ENCODE measurements around the gene ABHD12. TPM values are rescaled to one million over a fixed set of nuclear protein-coding genes. Genes with fewer than 3 reads are reported as not detected.
A peak's percentile ranks its signal among the peaks of the same experiment; 100 is the strongest.

The ABHD12 gene
- total RNA-seq, 1 donor from 2014 or later, result 49.7 TPM

DNA sequence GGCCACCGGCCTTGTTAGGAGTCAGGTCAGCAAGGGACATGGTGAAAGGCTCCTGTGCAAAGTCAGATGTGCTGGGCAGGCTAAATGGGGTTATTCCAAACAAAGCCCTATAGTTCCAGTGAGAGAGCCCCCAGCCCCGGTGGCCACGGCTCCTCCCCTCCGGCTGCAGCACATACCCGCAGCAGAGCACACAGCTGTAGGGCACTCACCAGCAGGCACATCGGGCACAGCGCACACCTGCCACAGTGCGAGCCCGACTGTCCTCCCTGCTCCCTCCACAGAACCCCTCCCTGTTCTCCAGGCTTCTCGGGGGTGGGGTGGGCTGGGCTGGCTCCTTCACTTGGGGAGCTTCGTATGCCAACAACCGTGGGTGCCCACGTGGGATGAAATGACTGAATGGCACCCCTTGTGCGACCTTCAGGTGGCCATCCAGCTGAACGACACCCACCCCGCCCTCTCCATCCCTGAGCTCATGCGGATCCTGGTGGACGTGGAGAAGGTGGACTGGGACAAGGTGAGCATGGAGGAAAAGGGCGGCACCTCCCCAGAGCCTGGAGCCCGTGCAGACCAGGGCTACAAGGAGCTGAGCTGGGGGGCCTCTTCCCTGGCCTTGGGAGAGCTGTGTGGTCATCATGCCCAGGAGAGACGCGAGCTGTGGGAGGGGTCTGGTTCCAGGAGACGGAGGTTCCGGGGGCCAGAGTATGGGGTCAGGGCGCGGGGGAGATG lies 111.8 kb downstream of the ABHD12 start:
- peaks cover 99% of the 10 kb centered on the region for H3K36me3 ChIP-seq
- no peaks in the 10 kb centered on the region for H3K27me3 ChIP-seq (ENCODE audit: low read depth)
- H3K4me1 ChIP-seq, result no peaks in the 10 kb centered on the region
- TF ChIP-seq, protein P1, sequence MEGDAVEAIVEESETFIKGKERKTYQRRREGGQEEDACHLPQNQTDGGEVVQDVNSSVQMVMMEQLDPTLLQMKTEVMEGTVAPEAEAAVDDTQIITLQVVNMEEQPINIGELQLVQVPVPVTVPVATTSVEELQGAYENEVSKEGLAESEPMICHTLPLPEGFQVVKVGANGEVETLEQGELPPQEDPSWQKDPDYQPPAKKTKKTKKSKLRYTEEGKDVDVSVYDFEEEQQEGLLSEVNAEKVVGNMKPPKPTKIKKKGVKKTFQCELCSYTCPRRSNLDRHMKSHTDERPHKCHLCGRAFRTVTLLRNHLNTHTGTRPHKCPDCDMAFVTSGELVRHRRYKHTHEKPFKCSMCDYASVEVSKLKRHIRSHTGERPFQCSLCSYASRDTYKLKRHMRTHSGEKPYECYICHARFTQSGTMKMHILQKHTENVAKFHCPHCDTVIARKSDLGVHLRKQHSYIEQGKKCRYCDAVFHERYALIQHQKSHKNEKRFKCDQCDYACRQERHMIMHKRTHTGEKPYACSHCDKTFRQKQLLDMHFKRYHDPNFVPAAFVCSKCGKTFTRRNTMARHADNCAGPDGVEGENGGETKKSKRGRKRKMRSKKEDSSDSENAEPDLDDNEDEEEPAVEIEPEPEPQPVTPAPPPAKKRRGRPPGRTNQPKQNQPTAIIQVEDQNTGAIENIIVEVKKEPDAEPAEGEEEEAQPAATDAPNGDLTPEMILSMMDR (IDR thresholded peaks at IDR 0.05), result no peak
- H3K9me3 ChIP-seq, result no peaks in the 10 kb centered on the region
- no peak overlapping the region for H3K4me3 ChIP-seq
- DNase-seq, result peak; percentile 39
- no peak overlapping the region for H3K27ac ChIP-seq
- ATAC-seq, result no peak
- intact Hi-C loops (cut with DNase I), result no loop called here

DNA sequence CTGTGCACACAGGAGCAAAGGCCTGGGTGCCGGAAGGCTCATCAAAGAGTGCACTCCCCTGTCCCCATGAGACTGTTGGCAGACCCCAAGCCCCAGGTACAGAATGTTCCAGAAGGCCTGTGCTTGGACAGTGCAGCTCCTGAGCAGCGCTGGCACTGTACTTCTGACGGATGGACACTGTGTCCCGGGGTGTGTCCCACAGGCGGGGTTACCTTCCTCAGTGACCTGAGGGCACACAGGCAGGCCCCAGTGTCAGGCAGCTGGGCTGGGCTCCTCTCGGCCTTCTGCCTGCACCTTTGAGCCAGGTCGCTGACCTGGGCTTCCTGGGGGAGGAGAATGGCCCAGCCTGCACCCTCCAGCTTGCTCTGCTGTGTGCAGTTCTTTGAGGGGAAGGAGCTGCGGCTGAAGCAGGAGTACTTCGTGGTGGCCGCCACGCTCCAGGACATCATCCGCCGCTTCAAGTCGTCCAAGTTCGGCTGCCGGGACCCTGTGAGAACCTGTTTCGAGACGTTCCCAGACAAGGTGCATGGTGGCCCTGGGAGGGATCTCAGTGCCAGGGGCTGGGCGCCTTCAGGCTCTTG lies 112.6 kb downstream of the ABHD12 start:
- TF ChIP-seq, protein P1 (IDR thresholded peaks at IDR 0.05), result no peak
- no peaks in the 10 kb centered on the region for H3K9me3 ChIP-seq
- intact Hi-C loops (cut with DNase I), result no loop called here
- DNase-seq (peak; percentile 27), ATAC-seq (no peak)
- H3K4me3 ChIP-seq, result no peak overlapping the region
- H3K27ac ChIP-seq, result no peak overlapping the region
- H3K27me3 ChIP-seq (ENCODE audit: low read depth), result no peaks in the 10 kb centered on the region
- peaks cover 99% of the 10 kb centered on the region for H3K36me3 ChIP-seq
- no peaks in the 10 kb centered on the region for H3K4me1 ChIP-seq

GRCh38 chr20:25277051-25277801 lies 113.4 kb downstream of the ABHD12 start:
- Histone ChIP-seq H3K9me3 (no peaks in the 10 kb centered on the region), H3K36me3 (peaks cover 99% of the 10 kb centered on the region), H3K4me3 (no peak overlapping the region), H3K27me3 (ENCODE audit: low read depth) (no peaks in the 10 kb centered on the region), H3K27ac (no peak overlapping the region), H3K4me1 (no peaks in the 10 kb centered on the region)
- ATAC-seq, result no peak
- peak; percentile 37 for DNase-seq
- intact Hi-C loops (cut with DNase I), result no loop called here
- TF ChIP-seq, protein P1 (IDR thresholded peaks at IDR 0.05), result no peak

GRCh38 chr20:25276533-25277050 lies 114.0 kb downstream of the ABHD12 start:
- Histone ChIP-seq H3K9me3 (no peaks in the 10 kb centered on the region), H3K27ac (no peak overlapping the region), H3K36me3 (peaks cover 99% of the 10 kb centered on the region), H3K4me1 (no peaks in the 10 kb centered on the region), H3K27me3 (ENCODE audit: low read depth) (no peaks in the 10 kb centered on the region), H3K4me3 (no peak overlapping the region)
- DNase-seq (peak; percentile 20), ATAC-seq (no peak)
- intact Hi-C loops (cut with DNase I), result no loop called here
- TF ChIP-seq, protein P1 (IDR thresholded peaks at IDR 0.05), result no peak

DNA sequence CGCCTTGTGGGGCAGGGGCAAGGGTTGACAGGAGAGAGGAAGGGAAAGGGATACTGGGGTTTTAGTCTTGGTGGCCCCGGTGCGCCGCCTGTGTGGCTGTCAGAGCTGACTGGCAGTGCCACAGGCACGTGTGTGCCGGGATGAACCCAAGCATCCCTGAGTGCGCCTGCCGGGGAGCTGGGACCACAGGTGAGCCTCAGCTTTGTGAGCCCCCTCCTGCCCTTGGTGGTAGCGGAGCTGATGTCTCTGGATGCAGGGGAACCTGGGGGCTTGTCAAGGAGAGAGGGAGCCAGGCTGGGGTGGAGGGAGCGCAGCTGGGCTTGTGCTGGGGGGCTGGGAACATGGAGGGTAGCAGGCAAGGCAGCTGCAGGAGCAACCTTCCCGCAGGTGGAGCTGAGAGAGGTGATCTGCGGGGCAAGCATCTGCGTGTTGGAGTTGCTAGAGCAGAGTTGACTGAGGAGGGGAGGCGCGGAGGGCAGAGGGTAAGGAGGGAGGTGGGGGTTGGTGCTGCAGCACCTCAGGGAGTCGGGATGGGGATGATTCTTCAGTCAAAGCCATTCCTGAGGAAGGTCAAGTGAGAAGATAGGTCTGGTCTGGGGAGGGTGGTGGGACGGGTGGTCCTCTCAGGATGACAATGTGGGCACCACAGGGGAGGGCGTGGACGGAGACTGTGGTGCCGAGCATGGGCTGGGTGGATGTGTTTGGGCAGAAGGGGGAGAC lies 114.7 kb downstream of the ABHD12 start:
- H3K27ac ChIP-seq, result no peak overlapping the region
- ATAC-seq (no peak), DNase-seq (peak; percentile 34)
- H3K4me3 ChIP-seq, result no peak overlapping the region
- TF ChIP-seq, protein P1 (IDR thresholded peaks at IDR 0.05), result no peak
- H3K4me1 ChIP-seq, result no peaks in the 10 kb centered on the region
- H3K9me3 ChIP-seq, result no peaks in the 10 kb centered on the region
- peaks cover 99% of the 10 kb centered on the region for H3K36me3 ChIP-seq
- no peaks in the 10 kb centered on the region for H3K27me3 ChIP-seq (ENCODE audit: low read depth)
- intact Hi-C loops (cut with DNase I), result no loop called here

All from lower lobe of right lung (tissue), 2 donors.